Femur (tissue), 1 donor: ENCODE data around the gene ATP7A.
"Not testable (repeated sequence)": the region's sequence is repeated elsewhere in the genome, so short reads cannot be mapped to it uniquely, and the experiment has no call there.

Source experiments
- DNase-seq: peaks from one replicate; pipeline ENCODE4 v3.0.0-alpha.2; 2017

ATP7A gene

GRCh38 chrX:78042601-78043000 lies 132.1 kb downstream of the ATP7A start:
- DNase-seq = no peak

DNA sequence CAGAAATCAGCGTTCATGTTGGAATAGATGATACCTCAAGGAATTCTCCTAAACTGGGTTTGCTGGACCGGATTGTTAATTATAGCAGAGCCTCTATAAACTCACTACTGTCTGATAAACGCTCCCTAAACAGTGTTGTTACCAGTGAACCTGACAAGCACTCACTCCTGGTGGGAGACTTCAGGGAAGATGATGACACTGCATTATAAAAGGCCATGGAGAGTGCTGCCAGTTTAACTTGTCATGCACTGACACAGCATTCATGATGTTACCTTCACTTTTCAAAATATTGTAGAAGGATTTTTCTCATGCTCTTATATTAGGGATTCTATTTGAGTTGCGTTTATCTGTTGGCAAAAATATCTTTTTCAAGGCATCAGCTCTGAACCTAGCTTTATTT lies 135.9 kb downstream of the ATP7A start:
- no peak for DNase-seq

DNA sequence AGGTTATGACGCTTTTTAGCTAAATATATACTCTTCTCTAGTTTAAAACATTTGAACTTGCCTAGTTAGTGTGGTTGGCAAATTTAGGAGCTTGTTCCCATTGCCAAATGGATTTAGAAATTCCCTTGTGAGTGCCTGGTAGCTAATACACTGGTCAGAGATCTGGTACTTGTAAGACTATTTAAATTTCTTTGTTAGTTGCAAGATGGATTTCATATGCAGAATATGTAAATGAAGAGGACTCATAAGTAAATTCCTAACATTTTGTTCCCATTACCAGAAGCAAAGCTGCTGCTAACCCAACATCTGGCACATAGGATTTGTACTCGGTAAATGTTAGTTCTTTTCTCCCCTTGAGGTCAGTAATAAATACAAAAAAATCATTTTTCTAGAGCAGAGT lies 137.6 kb downstream of the ATP7A start:
- no peak for DNase-seq

- no peak for DNase-seq
These were observed 153.2 kb downstream of the ATP7A start for GRCh38 chrX:78063687-78064086.

DNA sequence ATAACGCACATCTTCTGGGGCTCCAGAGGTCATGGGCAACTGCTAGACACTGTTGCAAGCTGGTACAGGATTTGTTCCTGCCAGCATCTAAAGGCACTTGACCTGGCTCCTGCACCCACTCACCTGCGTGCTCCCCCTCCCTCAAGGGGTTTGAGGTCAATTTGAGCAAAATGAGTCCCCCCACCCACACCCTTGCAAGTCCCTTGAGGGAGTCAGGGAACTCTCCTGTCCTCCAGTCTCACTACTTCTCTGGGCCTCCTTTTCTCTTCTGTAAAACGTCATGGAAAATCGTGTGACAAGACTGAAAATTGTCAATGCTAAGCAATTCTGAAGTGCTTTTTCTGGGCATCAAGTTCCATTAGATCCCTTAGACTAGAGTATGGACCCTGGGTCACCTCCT lies 153.7 kb downstream of the ATP7A start:
- DNase-seq = no peak

GRCh38 chrX:78064698-78065601 lies 154.5 kb downstream of the ATP7A start:
- not testable (repeated sequence) for DNase-seq

DNA sequence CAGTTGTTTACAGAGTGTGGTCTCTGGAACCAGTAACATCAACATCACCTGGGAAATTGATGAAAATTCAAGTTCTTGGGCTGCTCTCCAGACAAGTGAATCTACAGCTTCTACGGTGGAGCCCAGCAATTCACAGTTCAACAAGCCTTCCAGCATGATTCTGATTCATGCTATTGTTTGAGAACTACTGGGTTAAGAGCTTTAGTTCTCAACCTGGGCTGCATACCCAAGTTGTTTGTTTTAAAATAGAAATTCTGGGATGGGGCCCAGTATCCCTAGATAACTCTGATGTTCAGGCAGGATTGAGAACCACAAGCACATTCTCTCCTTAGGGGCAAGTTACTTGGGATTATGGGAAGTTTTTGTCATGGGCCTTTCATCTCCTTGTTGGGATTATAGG lies 155.6 kb downstream of the ATP7A start:
- DNase-seq = no peak

GRCh38 chrX:78071331-78071730 lies 160.8 kb downstream of the ATP7A start:
- no peak for DNase-seq

- not testable (repeated sequence) for DNase-seq
These were observed 162.9 kb downstream of the ATP7A start for GRCh38 chrX:78073147-78074077.

DNA sequence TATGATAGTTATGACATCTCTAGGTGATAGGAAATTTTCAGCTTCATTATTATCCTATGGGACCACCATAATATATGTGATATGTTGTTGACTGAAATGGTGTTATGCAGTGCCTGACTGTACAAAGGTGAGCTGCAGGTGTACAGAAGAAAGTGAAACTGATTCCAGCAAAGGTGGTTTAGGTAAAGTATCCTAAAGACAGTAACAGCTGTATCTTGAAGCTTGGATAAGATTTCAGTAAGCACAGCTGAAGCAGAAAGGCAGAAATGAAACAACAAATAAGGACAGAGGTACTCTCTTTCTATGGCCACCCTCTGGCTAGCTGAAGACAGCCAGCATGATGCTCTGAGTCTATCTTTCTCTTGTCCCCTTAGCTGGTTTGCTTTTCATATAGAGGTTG lies 163.6 kb downstream of the ATP7A start:
- DNase-seq = no peak

DNA sequence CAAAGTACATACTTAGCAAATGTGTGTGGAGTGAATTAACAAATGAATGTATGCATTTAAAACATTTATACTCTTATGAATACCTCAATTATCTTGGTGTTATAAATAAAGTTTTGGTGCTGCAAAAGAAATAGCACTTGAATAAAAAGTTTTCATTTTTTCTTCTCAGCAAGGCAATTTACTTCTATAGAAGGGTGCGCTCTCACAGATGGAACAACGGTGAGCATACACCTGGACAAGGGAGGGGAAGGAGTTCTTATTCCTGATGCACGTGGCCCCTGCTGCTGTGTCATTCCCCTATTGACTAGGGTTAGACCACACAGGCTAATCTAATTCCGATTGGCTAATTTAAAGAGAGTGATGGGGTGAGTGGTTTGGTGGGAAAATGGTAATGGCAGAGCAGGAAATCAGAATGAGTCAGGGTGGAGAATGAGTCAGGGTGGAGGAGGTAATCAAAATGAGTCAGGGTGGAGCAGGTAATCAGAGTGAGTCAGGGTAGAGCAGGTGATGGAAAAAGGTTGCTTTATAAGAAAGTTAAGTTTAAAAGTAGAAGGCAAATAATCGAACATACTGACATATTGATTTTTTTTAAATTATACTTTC lies 165.4 kb downstream of the ATP7A start:
- no peak for DNase-seq

- DNase-seq = not testable (repeated sequence)
These were observed 170.9 kb downstream of the ATP7A start for GRCh38 chrX:78081413-78081812.

DNA sequence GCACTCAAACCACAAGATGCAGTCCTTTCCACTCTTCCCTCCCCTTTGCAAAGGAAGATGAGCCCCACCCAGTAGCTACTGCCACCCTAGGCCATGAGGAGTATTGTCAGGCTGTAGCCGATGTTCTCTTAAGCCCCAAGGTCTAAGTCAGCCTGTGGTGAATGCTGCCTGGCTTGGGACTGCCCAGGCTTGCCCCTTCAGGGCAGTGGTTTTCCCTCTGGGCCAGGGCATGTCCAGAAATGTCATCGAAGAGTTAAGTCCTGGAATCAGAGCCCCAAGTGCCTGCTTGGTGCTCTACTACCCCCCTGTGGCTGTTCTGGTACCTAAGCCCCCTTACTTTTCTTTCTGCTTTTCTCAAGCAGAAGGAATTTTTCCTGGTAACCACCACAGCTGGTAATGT lies 181.8 kb downstream of the ATP7A start:
- DNase-seq = no peak

GRCh38 chrX:78098108-78098507 lies 187.6 kb downstream of the ATP7A start:
- no peak for DNase-seq
